ENCODE data around the gene PTPRN2. TPM values are rescaled to one million over a fixed set of nuclear protein-coding genes. Genes with fewer than 3 reads are reported as not detected.
"Not testable (repeated sequence)": the region's sequence is repeated elsewhere in the genome, so short reads cannot be mapped to it uniquely, and the experiment has no call there.

PTPRN2 gene
- total RNA-seq, 1 donor from 2014 or later: 2.4 TPM

- DNase-seq (ENCODE audit: low read depth in 2 of 2): no peak
These were observed 530.9 kb downstream of the PTPRN2 start for GRCh38 chr7:158056761-158057160.

GRCh38 chr7:158055726-158056510 lies 531.7 kb downstream of the PTPRN2 start:
- no peak for DNase-seq (ENCODE audit: low read depth in 2 of 2)

- no peak for DNase-seq (ENCODE audit: low read depth in 2 of 2)
These were observed 533.0 kb downstream of the PTPRN2 start for GRCh38 chr7:158054611-158055010.

GRCh38 chr7:158054081-158054480 lies 533.5 kb downstream of the PTPRN2 start:
- DNase-seq (ENCODE audit: low read depth in 2 of 2): no peak

- no peak for DNase-seq (ENCODE audit: low read depth in 2 of 2)
These were observed 534.3 kb downstream of the PTPRN2 start for GRCh38 chr7:158053183-158053915.

- no peak for DNase-seq (ENCODE audit: low read depth in 2 of 2)
These were observed 535.1 kb downstream of the PTPRN2 start for GRCh38 chr7:158052381-158053060.

- no peak for DNase-seq (ENCODE audit: low read depth in 2 of 2)
These were observed 535.8 kb downstream of the PTPRN2 start for GRCh38 chr7:158051776-158052175.

GRCh38 chr7:158050978-158051651 lies 536.5 kb downstream of the PTPRN2 start:
- DNase-seq (ENCODE audit: low read depth in 2 of 2): no peak

GRCh38 chr7:158050441-158050977 lies 537.1 kb downstream of the PTPRN2 start:
- DNase-seq (ENCODE audit: low read depth in 2 of 2): no peak

- DNase-seq (ENCODE audit: low read depth in 2 of 2): no peak
These were observed 538.4 kb downstream of the PTPRN2 start for GRCh38 chr7:158049271-158049670.

GRCh38 chr7:158048569-158048968 lies 539.1 kb downstream of the PTPRN2 start:
- DNase-seq (ENCODE audit: low read depth in 2 of 2): no peak

GRCh38 chr7:158047391-158048059 lies 540.1 kb downstream of the PTPRN2 start:
- DNase-seq (ENCODE audit: low read depth in 2 of 2): no peak

- DNase-seq (ENCODE audit: low read depth in 2 of 2): not testable (repeated sequence)
These were observed 541.4 kb downstream of the PTPRN2 start for GRCh38 chr7:158046246-158046645.

GRCh38 chr7:158044482-158044823 lies 543.2 kb downstream of the PTPRN2 start:
- DNase-seq (ENCODE audit: low read depth in 2 of 2): no peak

GRCh38 chr7:158043551-158044481 lies 543.8 kb downstream of the PTPRN2 start:
- DNase-seq (ENCODE audit: low read depth in 2 of 2): no peak

- no peak for DNase-seq (ENCODE audit: low read depth in 2 of 2)
These were observed 545.3 kb downstream of the PTPRN2 start for GRCh38 chr7:158042156-158042880.

- DNase-seq (ENCODE audit: low read depth in 2 of 2): no peak
These were observed 547.4 kb downstream of the PTPRN2 start for GRCh38 chr7:158040199-158040598.

GRCh38 chr7:158039270-158039669 lies 548.4 kb downstream of the PTPRN2 start:
- DNase-seq (ENCODE audit: low read depth in 2 of 2): no peak

- no peak for DNase-seq (ENCODE audit: low read depth in 2 of 2)
These were observed 550.4 kb downstream of the PTPRN2 start for GRCh38 chr7:158037211-158037610.
